ENCODE data around the gene INTS4. TPM values are rescaled to one million over a fixed set of nuclear protein-coding genes. Genes with fewer than 3 reads are reported as not detected.

Gene INTS4
- total and polyA plus RNA-seq, 10 of the 15 experiments (the other 5 are each of a cell fraction or from before 2014, with no cell fraction given) = 20.2 to 50.5 (median 40.0) TPM

DNA sequence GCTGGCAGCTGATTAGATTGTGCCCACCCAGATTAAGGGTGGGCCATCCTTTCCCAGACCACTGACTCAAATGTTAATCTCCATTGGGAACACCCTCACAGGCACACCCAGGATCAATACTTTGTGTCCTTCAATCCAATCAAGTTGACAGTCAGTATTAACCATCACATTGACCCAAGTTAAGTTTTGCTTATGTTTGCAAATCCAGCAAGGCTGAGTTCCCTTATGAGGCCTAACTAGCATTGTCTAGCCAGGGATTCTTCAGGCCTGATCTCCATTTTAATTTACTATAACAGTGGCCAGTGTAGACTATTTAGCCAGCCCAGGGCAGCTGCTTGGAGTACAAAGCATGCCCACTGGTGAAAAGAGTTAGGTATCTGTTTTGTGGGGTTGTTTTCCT is 30.9 kb upstream of the INTS4 start:
- FAIRE-seq (no peak), DNase-seq (ENCODE audit: low read depth, low spot score) (no peak), ATAC-seq (no peak)
- H3K4me2 ChIP-seq (ENCODE audit: control insufficient read depth, insufficient read depth) = no peak overlapping the region
- no peaks in the 10 kb centered on the region for H4K20me1 ChIP-seq (ENCODE audit: control insufficient read depth, insufficient read depth)
- H3K4me3 ChIP-seq = no peak overlapping the region
- intact Hi-C loops (cut with micrococcal nuclease; ENCODE audit: unreplicated experiment) (no loop called here), in situ Hi-C loops (cut with MboI) (no loop called here)
- H3K4me1 ChIP-seq (ENCODE audit: control insufficient read depth, insufficient read depth, low read length) = no peaks in the 10 kb centered on the region
- no TSS peak for BruUV-seq (replicated peaks)
- ChIA-PET SMC1A (ENCODE audit: uncharacterized antibody, unreplicated experiment) (no interaction called here), CTCF (no interaction called here), RAD21 (ENCODE audit: unreplicated experiment) (no interaction called here), POLR2A (no interaction called here)
- H3K27me3 ChIP-seq (replicated peaks in 1 of 2; ENCODE audit: control insufficient read depth in 2 of 2, insufficient read depth in 2 of 2, low read length in 1 of 2) = no peaks in the 10 kb centered on the region
- H3K79me2 ChIP-seq (ENCODE audit: control insufficient read depth, insufficient read depth, low read length) = no peaks in the 10 kb centered on the region
- no peak overlapping the region for H3K9ac ChIP-seq (ENCODE audit: control insufficient read depth, insufficient read depth, low read length)
- TF ChIP-seq, protein P1, sequence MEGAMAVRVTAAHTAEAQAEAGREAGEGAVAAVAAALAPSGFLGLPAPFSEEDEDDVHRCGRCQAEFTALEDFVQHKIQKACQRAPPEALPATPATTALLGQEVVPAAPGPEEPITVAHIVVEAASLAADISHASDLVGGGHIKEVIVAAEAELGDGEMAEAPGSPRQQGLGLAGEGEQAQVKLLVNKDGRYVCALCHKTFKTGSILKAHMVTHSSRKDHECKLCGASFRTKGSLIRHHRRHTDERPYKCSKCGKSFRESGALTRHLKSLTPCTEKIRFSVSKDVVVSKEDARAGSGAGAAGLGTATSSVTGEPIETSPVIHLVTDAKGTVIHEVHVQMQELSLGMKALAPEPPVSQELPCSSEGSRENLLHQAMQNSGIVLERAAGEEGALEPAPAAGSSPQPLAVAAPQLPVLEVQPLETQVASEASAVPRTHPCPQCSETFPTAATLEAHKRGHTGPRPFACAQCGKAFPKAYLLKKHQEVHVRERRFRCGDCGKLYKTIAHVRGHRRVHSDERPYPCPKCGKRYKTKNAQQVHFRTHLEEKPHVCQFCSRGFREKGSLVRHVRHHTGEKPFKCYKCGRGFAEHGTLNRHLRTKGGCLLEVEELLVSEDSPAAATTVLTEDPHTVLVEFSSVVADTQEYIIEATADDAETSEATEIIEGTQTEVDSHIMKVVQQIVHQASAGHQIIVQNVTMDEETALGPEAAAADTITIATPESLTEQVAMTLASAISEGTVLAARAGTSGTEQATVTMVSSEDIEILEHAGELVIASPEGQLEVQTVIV (IDR thresholded peaks at IDR 0.05; ENCODE audit: borderline replicate concordance, partially characterized antibody) = no peak
- TF ChIP-seq, protein P2, sequence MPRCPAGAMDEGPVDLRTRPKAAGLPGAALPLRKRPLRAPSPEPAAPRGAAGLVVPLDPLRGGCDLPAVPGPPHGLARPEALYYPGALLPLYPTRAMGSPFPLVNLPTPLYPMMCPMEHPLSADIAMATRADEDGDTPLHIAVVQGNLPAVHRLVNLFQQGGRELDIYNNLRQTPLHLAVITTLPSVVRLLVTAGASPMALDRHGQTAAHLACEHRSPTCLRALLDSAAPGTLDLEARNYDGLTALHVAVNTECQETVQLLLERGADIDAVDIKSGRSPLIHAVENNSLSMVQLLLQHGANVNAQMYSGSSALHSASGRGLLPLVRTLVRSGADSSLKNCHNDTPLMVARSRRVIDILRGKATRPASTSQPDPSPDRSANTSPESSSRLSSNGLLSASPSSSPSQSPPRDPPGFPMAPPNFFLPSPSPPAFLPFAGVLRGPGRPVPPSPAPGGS (IDR thresholded peaks at IDR 0.05; ENCODE audit: borderline replicate concordance, insufficient read depth, low read depth, low read length, poor library complexity, severe bottlenecking) = no peak
- TF ChIP-seq YY1 (IDR thresholded peaks at IDR 0.05; ENCODE audit: low read depth, low read length) (no peak), CBFB (IDR thresholded peaks at IDR 0.05; ENCODE audit: low read depth) (no peak), MTA2 (IDR thresholded peaks at IDR 0.05; ENCODE audit: low read depth) (no peak), ZNF217 (IDR thresholded peaks at IDR 0.05) (no peak), EZH2 (IDR thresholded peaks at IDR 0.05; ENCODE audit: borderline replicate concordance, control insufficient read depth, low read depth, low read length) (no peak), FOXM1 (IDR thresholded peaks at IDR 0.05; ENCODE audit: low read depth, low read length) (no peak), RUNX3 (IDR thresholded peaks at IDR 0.05; ENCODE audit: low read length) (no peak), LARP7 (IDR thresholded peaks at IDR 0.05) (no peak), BACH1 (IDR thresholded peaks at IDR 0.05; ENCODE audit: borderline replicate concordance) (no peak), ZNF274 (IDR thresholded peaks at IDR 0.05; ENCODE audit: insufficient read depth, insufficient read length) (no peak), NFYA (IDR thresholded peaks at IDR 0.05; ENCODE audit: borderline replicate concordance, low read depth, low read length) (no peak), STAT1 (conservative IDR thresholded peaks at IDR 0.05) (no peak), TARDBP (IDR thresholded peaks at IDR 0.05; ENCODE audit: borderline replicate concordance) (no peak), NR2F1 (conservative IDR thresholded peaks at IDR 0.05) (no peak), ZSCAN29 (IDR thresholded peaks at IDR 0.05) (no peak)
- TF ChIP-seq, protein P3, sequence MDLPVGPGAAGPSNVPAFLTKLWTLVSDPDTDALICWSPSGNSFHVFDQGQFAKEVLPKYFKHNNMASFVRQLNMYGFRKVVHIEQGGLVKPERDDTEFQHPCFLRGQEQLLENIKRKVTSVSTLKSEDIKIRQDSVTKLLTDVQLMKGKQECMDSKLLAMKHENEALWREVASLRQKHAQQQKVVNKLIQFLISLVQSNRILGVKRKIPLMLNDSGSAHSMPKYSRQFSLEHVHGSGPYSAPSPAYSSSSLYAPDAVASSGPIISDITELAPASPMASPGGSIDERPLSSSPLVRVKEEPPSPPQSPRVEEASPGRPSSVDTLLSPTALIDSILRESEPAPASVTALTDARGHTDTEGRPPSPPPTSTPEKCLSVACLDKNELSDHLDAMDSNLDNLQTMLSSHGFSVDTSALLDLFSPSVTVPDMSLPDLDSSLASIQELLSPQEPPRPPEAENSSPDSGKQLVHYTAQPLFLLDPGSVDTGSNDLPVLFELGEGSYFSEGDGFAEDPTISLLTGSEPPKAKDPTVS (IDR thresholded peaks at IDR 0.05; ENCODE audit: low read depth, low read length) = no peak
- no peak overlapping the region for H2AFZ ChIP-seq (ENCODE audit: control insufficient read depth, low read depth, low read length)
- H3K9me3 ChIP-seq (replicated peaks; ENCODE audit: control insufficient read depth, insufficient read depth, low read length) = no peaks in the 10 kb centered on the region
- H3K36me3 ChIP-seq (ENCODE audit: control insufficient read depth in 2 of 2, insufficient read depth in 2 of 2, low read length in 1 of 2) = no peaks in the 10 kb centered on the region
- H3K27ac ChIP-seq (ENCODE audit: control insufficient read depth, insufficient read depth) = no peak overlapping the region

All from GM12878 (cell line).